ENCODE measurements around the gene NRCAM. TPM values are rescaled to one million over a fixed set of nuclear protein-coding genes. Genes with fewer than 3 reads are reported as not detected.

Gene NRCAM
- total and polyA plus RNA-seq, 2 donors (not counting 1 experiment from before 2014, with no cell fraction given), result 0.75 to 4.6 TPM

DNA sequence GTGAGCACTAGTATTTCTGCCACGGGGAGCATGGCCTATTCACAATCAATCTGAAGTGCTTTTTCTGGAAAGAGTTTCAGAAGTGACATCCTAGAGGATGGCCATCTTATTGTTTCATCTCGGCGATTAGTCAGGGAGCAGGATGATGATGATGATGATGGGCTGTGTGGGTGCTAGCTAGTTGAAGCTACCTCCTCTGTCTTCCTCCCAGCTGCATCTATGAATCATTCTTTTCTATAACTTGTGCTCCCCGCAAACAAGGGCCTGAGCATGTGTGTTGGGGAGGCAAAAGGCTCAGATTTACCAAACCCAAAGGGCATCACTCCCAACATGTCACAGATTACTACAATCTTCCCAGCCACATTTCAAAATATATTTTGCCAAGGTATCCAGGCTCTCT, 207.4 kb downstream of the NRCAM start:
- H3K27ac ChIP-seq (ENCODE audit: low read length in 2 of 2), result no peak overlapping the region
- ChIA-PET POLR2A (no interaction called here), CTCF (no interaction called here)
- no peaks in the 10 kb centered on the region for H3K9me3 ChIP-seq (ENCODE audit: control extremely low read depth in 1 of 3, control insufficient read depth in 2 of 3, insufficient read depth in 1 of 3, low read length in 2 of 3)
- no peaks in the 10 kb centered on the region for H3K4me1 ChIP-seq (ENCODE audit: control insufficient read depth in 2 of 2, insufficient read depth in 2 of 2, low read length in 2 of 2)
- WGBS (ENCODE audit: insufficient coverage), result 90% methylated on average over 1 of the region's 4 CpGs
- H3K27me3 Mint-ChIP-seq, result peaks cover 11% of the 10 kb centered on the region
- DNase-seq (no peak), ATAC-seq (ENCODE audit: low read depth) (no peak)
- H3K4me3 Mint-ChIP-seq, result no peak overlapping the region
- intact Hi-C loops (cut with micrococcal nuclease), result no loop called here
- no peak for TF ChIP-seq EZH2 (IDR thresholded peaks at IDR 0.05; ENCODE audit: borderline replicate concordance, insufficient read depth, low read depth, low read length, poor library complexity, severe bottlenecking)
- TF ChIP-seq, protein P1, sequence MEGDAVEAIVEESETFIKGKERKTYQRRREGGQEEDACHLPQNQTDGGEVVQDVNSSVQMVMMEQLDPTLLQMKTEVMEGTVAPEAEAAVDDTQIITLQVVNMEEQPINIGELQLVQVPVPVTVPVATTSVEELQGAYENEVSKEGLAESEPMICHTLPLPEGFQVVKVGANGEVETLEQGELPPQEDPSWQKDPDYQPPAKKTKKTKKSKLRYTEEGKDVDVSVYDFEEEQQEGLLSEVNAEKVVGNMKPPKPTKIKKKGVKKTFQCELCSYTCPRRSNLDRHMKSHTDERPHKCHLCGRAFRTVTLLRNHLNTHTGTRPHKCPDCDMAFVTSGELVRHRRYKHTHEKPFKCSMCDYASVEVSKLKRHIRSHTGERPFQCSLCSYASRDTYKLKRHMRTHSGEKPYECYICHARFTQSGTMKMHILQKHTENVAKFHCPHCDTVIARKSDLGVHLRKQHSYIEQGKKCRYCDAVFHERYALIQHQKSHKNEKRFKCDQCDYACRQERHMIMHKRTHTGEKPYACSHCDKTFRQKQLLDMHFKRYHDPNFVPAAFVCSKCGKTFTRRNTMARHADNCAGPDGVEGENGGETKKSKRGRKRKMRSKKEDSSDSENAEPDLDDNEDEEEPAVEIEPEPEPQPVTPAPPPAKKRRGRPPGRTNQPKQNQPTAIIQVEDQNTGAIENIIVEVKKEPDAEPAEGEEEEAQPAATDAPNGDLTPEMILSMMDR (IDR thresholded peaks at IDR 0.05), result no peak
- no peaks in the 10 kb centered on the region for H3K36me3 ChIP-seq (replicated peaks in 1 of 2; ENCODE audit: control extremely low read depth in 1 of 2, control insufficient read depth in 1 of 2, extremely low read depth in 1 of 2, insufficient read depth in 2 of 2, low read length in 1 of 2)
- no peaks in the 10 kb centered on the region for H4K20me1 ChIP-seq (ENCODE audit: control insufficient read depth, insufficient read depth, low read length, poor library complexity, severe bottlenecking)
- H3K79me2 ChIP-seq (ENCODE audit: control insufficient read depth, insufficient read depth, low read length), result no peaks in the 10 kb centered on the region
- H3K9ac ChIP-seq (ENCODE audit: low read length), result no peak overlapping the region
- peaks cover 0 to 2% (median 0%) of the 10 kb centered on the region in 4 experiments for H3K27me3 ChIP-seq (replicated peaks in 1 of 4; ENCODE audit: control extremely low read depth in 1 of 4, control insufficient read depth in 3 of 4, insufficient read depth in 4 of 4, low read length in 3 of 4)
- no peak overlapping the region for H3K27ac Mint-ChIP-seq
- no peak overlapping the region for H3K4me3 ChIP-seq (ENCODE audit: control extremely low read depth in 1 of 5, extremely low read depth in 1 of 5, insufficient read depth in 1 of 5, low read depth in 2 of 5, low read length in 4 of 5)
- H3K9me3 Mint-ChIP-seq (ENCODE audit: insufficient read depth), result no peaks in the 10 kb centered on the region
- no peak overlapping the region for H2AFZ ChIP-seq (ENCODE audit: insufficient read depth, low read depth, low read length, poor library complexity, severe bottlenecking)
- H3K4me1 Mint-ChIP-seq, result no peaks in the 10 kb centered on the region
- H3K4me2 ChIP-seq (replicated peaks; ENCODE audit: low read depth, low read length, poor library complexity, severe bottlenecking), result no peak overlapping the region

DNA sequence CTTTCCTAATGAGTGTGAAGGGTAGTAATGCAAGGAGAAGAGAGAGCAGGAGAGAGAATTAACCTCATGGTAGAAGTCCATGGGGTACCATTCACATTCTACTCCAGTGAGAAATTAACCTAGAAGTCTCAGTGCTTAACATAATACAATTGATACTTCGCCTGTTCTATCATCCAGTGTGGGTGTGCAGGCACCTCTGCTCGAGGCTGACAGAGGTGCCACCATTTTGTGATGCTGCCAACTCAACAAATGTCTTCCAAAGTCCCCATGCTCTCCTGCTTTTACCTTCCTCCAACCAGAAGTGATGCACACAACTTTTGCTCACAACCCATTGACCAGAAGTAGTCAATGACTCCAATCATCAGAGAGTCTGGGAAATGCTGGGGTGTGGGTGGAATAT, 207.8 kb downstream of the NRCAM start:
- no peak overlapping the region for H3K27ac Mint-ChIP-seq
- Histone ChIP-seq H3K9ac (ENCODE audit: low read length) (no peak overlapping the region), H3K4me2 (replicated peaks; ENCODE audit: low read depth, low read length, poor library complexity, severe bottlenecking) (no peak overlapping the region), H3K79me2 (ENCODE audit: control insufficient read depth, insufficient read depth, low read length) (no peaks in the 10 kb centered on the region), H3K27me3 (replicated peaks in 1 of 4; ENCODE audit: control extremely low read depth in 1 of 4, control insufficient read depth in 3 of 4, insufficient read depth in 4 of 4, low read length in 3 of 4) (peaks cover 0 to 2% (median 0%) of the 10 kb centered on the region in 4 experiments), H3K4me3 (ENCODE audit: control extremely low read depth in 1 of 5, extremely low read depth in 1 of 5, insufficient read depth in 1 of 5, low read depth in 2 of 5, low read length in 4 of 5) (no peak overlapping the region), H3K4me1 (ENCODE audit: control insufficient read depth in 2 of 2, insufficient read depth in 2 of 2, low read length in 2 of 2) (no peaks in the 10 kb centered on the region), H3K9me3 (ENCODE audit: control extremely low read depth in 1 of 3, control insufficient read depth in 2 of 3, insufficient read depth in 1 of 3, low read length in 2 of 3) (no peaks in the 10 kb centered on the region), H3K27ac (ENCODE audit: low read length in 2 of 2) (no peak overlapping the region), H4K20me1 (ENCODE audit: control insufficient read depth, insufficient read depth, low read length, poor library complexity, severe bottlenecking) (no peaks in the 10 kb centered on the region), H3K36me3 (replicated peaks in 1 of 2; ENCODE audit: control extremely low read depth in 1 of 2, control insufficient read depth in 1 of 2, extremely low read depth in 1 of 2, insufficient read depth in 2 of 2, low read length in 1 of 2) (no peaks in the 10 kb centered on the region), H2AFZ (ENCODE audit: insufficient read depth, low read depth, low read length, poor library complexity, severe bottlenecking) (no peak overlapping the region)
- H3K4me1 Mint-ChIP-seq, result no peaks in the 10 kb centered on the region
- 79% methylated on average over 2 of the region's 2 CpGs for WGBS (ENCODE audit: insufficient coverage)
- no peak overlapping the region for H3K4me3 Mint-ChIP-seq
- intact Hi-C loops (cut with micrococcal nuclease), result no loop called here
- CTCF ChIA-PET, result no interaction called here
- ATAC-seq (ENCODE audit: low read depth) (no peak), DNase-seq (no peak)
- TF ChIP-seq, protein P1 (IDR thresholded peaks at IDR 0.05), result no peak
- POLR2A ChIA-PET, result no interaction called here
- H3K27me3 Mint-ChIP-seq, result peaks cover 11% of the 10 kb centered on the region
- no peaks in the 10 kb centered on the region for H3K9me3 Mint-ChIP-seq (ENCODE audit: insufficient read depth)

Data from B cell (primary cell).